Parathyroid adenoma (tissue), 2 donors: ENCODE data around the gene KRT6A.

ENCODE experiments used
- H2AFZ ChIP-seq: fragments of 300-600 bp; sonication (generic); one replicate; pipeline ENCODE4 v1.7.0; 2017; ENCODE audit warnings: antibody characterized with exemption, mild to moderate bottlenecking
- H3K27ac ChIP-seq: fragments of 300-600 bp; sonication (generic); one replicate; pipeline ENCODE4 v1.7.0; 2017
- H3K27me3 ChIP-seq: fragments of 300-600 bp; sonication (generic); one replicate; pipeline ENCODE4 v1.7.0; 2017; ENCODE audit warnings: low read length; ENCODE audit not compliant: control insufficient read depth, insufficient read depth
- H3K36me3 ChIP-seq: fragments of 300-600 bp; sonication (generic); one replicate; pipeline ENCODE4 v1.7.0; 2017; ENCODE audit warnings: low read length; ENCODE audit not compliant: control insufficient read depth, insufficient read depth
- H3K4me1 ChIP-seq: fragments of 300-600 bp; sonication (generic); one replicate; pipeline ENCODE4 v1.7.0; 2017; ENCODE audit warnings: control low read depth
- H3K4me2 ChIP-seq: fragments of 300-600 bp; sonication (generic); one replicate; pipeline ENCODE4 v1.7.0; 2017; ENCODE audit warnings: low read length
- H3K4me3 ChIP-seq: fragments of 300-600 bp; sonication (generic); one replicate; pipeline ENCODE4 v1.7.0; 2017; ENCODE audit warnings: low read depth, low read length
- H3K79me2 ChIP-seq: fragments of 300-600 bp; sonication (generic); one replicate; pipeline ENCODE4 v1.7.0; 2017; ENCODE audit warnings: control low read depth
- H3K9ac ChIP-seq: fragments of 300-600 bp; sonication (generic); one replicate; pipeline ENCODE4 v1.7.0; 2017; ENCODE audit warnings: mild to moderate bottlenecking
- H3K9me3 ChIP-seq: fragments of 300-600 bp; sonication (generic); one replicate; pipeline ENCODE4 v1.7.0; 2017; ENCODE audit warnings: low read length; ENCODE audit not compliant: control insufficient read depth
- TF ChIP-seq, protein P1 (sequence below): fragments of 300-600 bp; sonication (generic); IDR thresholded peaks from one replicate; pipeline ENCODE4 v1.7.0; 2017; ENCODE audit warnings: antibody characterized with exemption, mild to moderate bottlenecking
- donor health status: primary hyperparathyroidism.

The KRT6A gene

DNA sequence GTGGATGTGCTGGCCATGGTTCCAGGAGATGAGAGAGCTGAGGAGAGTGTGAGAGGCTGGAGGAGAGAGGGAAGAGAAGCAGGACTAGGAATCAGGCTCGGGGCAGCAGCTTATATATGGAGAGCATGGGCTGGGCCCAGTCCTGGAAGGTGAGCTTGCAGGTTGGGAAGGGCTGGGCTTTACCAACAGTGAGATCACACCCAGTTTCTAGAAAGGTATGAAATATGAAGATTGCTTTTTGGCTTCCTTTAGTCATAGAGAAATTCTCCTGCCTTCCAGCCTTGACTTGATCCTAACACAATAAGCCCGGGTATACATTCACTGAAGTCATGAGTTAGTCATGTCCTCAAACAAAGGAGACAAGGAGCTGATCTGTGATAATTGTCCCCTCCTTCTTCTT is at the start of gene KRT6A:
TSS of gene KRT6A (minus strand) at position 86 of the 400 bp plus-strand sequence. CDS start at position 17, 69 bp downstream.
- H3K79me2 ChIP-seq: no peaks in the 10 kb centered on the region
- no peak within 1 kb of the TSS for H3K9ac ChIP-seq
- peaks cover 15% of the 10 kb centered on the region for H3K4me1 ChIP-seq
- H3K27ac ChIP-seq: no peak within 1 kb of the TSS
- TF ChIP-seq, protein P1, sequence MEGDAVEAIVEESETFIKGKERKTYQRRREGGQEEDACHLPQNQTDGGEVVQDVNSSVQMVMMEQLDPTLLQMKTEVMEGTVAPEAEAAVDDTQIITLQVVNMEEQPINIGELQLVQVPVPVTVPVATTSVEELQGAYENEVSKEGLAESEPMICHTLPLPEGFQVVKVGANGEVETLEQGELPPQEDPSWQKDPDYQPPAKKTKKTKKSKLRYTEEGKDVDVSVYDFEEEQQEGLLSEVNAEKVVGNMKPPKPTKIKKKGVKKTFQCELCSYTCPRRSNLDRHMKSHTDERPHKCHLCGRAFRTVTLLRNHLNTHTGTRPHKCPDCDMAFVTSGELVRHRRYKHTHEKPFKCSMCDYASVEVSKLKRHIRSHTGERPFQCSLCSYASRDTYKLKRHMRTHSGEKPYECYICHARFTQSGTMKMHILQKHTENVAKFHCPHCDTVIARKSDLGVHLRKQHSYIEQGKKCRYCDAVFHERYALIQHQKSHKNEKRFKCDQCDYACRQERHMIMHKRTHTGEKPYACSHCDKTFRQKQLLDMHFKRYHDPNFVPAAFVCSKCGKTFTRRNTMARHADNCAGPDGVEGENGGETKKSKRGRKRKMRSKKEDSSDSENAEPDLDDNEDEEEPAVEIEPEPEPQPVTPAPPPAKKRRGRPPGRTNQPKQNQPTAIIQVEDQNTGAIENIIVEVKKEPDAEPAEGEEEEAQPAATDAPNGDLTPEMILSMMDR: no peak
- H3K4me3 ChIP-seq: no peak within 1 kb of the TSS
- no peaks in the 10 kb centered on the region for H3K36me3 ChIP-seq
- no peak within 1 kb of the TSS for H3K4me2 ChIP-seq
- H3K9me3 ChIP-seq: no peaks in the 10 kb centered on the region
- no peaks in the 10 kb centered on the region for H3K27me3 ChIP-seq
- no peak within 1 kb of the TSS for H2AFZ ChIP-seq

DNA sequence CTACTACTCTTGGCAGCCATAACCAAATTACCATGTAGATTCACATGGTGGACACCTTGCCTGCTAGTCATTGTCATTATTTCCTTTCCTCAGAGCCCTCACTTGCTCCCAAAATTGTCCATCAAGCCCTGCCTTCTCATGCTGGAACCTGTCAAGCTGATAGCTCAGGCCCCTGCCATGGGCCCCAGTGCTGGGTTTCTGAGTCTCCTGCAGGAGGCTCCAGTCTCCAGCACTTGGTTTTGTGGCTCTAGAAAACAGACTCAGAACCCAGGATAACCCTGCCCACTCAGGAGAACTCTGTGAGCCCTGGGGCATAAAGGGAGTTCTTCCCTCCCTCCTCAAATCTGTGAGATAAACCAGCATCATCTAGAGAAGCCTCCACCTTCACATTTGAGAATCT is 49.1 kb upstream of the KRT6A start:
- H3K27ac ChIP-seq: no peak overlapping the region
- H3K4me3 ChIP-seq: no peak overlapping the region
- no peaks in the 10 kb centered on the region for H3K4me1 ChIP-seq
- no peaks in the 10 kb centered on the region for H3K36me3 ChIP-seq
- H3K9me3 ChIP-seq: no peaks in the 10 kb centered on the region
- no peak overlapping the region for H3K4me2 ChIP-seq
- no peak overlapping the region for H2AFZ ChIP-seq
- H3K27me3 ChIP-seq: no peaks in the 10 kb centered on the region
- H3K79me2 ChIP-seq: no peaks in the 10 kb centered on the region
- no peak overlapping the region for H3K9ac ChIP-seq
- TF ChIP-seq, protein P1: no peak

DNA sequence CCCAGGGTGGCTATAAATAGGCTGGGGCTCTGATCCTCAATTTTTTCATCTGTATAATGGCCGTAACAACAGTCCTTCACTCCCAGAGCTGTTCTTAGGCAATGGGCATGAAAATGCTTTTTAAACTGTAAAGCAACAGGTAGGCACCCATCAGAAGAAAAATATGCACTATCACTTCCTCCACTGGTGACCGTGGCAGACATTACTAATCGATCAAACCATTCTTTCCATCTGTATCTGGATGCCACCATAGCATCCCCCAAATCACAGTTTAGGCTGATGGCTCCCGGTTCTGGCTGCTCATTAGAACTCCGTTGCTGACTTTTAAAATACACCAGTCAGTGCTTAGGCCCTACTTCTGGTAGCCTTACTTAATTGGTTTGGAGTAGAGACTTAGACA is 48.7 kb upstream of the KRT6A start:
- Histone ChIP-seq H3K79me2 (no peaks in the 10 kb centered on the region), H3K4me2 (no peak overlapping the region), H3K4me1 (no peaks in the 10 kb centered on the region), H3K9me3 (no peaks in the 10 kb centered on the region), H3K9ac (no peak overlapping the region), H3K36me3 (no peaks in the 10 kb centered on the region), H3K27me3 (no peaks in the 10 kb centered on the region), H3K27ac (no peak overlapping the region), H3K4me3 (no peak overlapping the region), H2AFZ (no peak overlapping the region)
- TF ChIP-seq, protein P1: no peak

- H3K4me3 ChIP-seq: no peak overlapping the region
- H3K9me3 ChIP-seq: no peaks in the 10 kb centered on the region
- H3K36me3 ChIP-seq: no peaks in the 10 kb centered on the region
- H2AFZ ChIP-seq: no peak overlapping the region
- H3K4me1 ChIP-seq: no peaks in the 10 kb centered on the region
- no peaks in the 10 kb centered on the region for H3K79me2 ChIP-seq
- no peak overlapping the region for H3K9ac ChIP-seq
- no peak overlapping the region for H3K4me2 ChIP-seq
- TF ChIP-seq, protein P1: no peak
- no peak overlapping the region for H3K27ac ChIP-seq
- H3K27me3 ChIP-seq: no peaks in the 10 kb centered on the region
These were observed 47.5 kb upstream of the KRT6A start for GRCh38 chr12:52540531-52540930.

DNA sequence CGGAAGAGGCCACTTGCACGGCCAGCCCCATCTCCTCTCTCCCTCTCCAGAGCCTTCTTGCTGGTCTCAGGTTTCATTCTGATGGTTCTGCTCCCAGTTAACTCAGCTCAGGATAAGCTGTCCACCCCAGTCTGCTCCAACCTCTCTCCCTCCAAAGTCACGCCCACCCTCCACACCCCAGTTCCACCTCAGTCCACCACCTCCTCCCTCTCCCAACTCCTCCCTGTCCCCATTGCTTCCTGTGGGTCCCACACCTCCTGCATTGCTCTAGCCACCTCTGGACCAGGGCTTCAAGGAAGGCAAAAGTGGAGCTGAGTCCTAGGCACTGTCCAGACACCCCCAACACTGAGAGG is 46.7 kb upstream of the KRT6A start:
- no peak overlapping the region for H3K4me2 ChIP-seq

More for the DNA sequence above, 46.7 kb upstream of the KRT6A start:
- H3K36me3 ChIP-seq: no peaks in the 10 kb centered on the region
- no peak overlapping the region for H2AFZ ChIP-seq
- H3K27ac ChIP-seq: no peak overlapping the region
- H3K9ac ChIP-seq: no peak overlapping the region
- TF ChIP-seq, protein P1: no peak
- no peaks in the 10 kb centered on the region for H3K79me2 ChIP-seq
- H3K4me1 ChIP-seq: no peaks in the 10 kb centered on the region
- no peaks in the 10 kb centered on the region for H3K27me3 ChIP-seq
- H3K4me3 ChIP-seq: no peak overlapping the region
- H3K9me3 ChIP-seq: no peaks in the 10 kb centered on the region
